ENCODE measurements around the gene LINGO4.
"Not testable (repeated sequence)": the region's sequence is repeated elsewhere in the genome, so short reads cannot be mapped to it uniquely, and the experiment has no call there.

GRCh38 chr1:151782026-151782425 is 23.2 kb downstream of the LINGO4 start:
- not testable (repeated sequence) for TF ChIP-seq CHD2 (IDR thresholded peaks at IDR 0.05; ENCODE audit: borderline replicate concordance, low read depth, low read length); RFX5 (IDR thresholded peaks at IDR 0.05; ENCODE audit: low read depth, low read length); TCF12 (IDR thresholded peaks at IDR 0.05; ENCODE audit: low read depth, low read length); ATF7 (IDR thresholded peaks at IDR 0.05; ENCODE audit: low read depth); CTCF (IDR thresholded peaks at IDR 0.05 in 2 of 3, conservative IDR thresholded peaks at IDR 0.05 in 1 of 3; ENCODE audit: control insufficient read depth in 2 of 3, extremely low read depth in 1 of 3, insufficient read depth in 1 of 3, low read depth in 3 of 3, low read length in 3 of 3); MAX (IDR thresholded peaks at IDR 0.05; ENCODE audit: low read depth, low read length); NFYA (IDR thresholded peaks at IDR 0.05; ENCODE audit: borderline replicate concordance, low read depth, low read length); CREM (IDR thresholded peaks at IDR 0.05; ENCODE audit: low read depth); NFIC (IDR thresholded peaks at IDR 0.05; ENCODE audit: low read depth, low read length)

All from GM12878 (cell line).